Uterus (tissue), 4 donors: ENCODE results near the gene TTC12. TPM values are rescaled to one million over a fixed set of nuclear protein-coding genes. Genes with fewer than 3 reads are reported as not detected.
A peak's percentile ranks its signal among the peaks of the same experiment; 100 is the strongest.

Source experiments
- DNase-seq, 2 donors: peaks; one replicate each; pipeline ENCODE4 v3.0.0-alpha.2; 2019 to 2020
- H3K27ac ChIP-seq, 2 donors: fragments of 200-600 bp; sonication (generic); 1 replicate in 1 of 2; 2 replicates in 1 of 2; pipeline ENCODE4 v1.5.1; 2016 to 2018
- H3K27me3 ChIP-seq, 2 donors: fragments of 200-600 bp; sonication (generic); one replicate each; pipeline ENCODE4 v1.5.1; 2018 to 2019; ENCODE audit warnings: control low read depth in 1 of 2
- H3K36me3 ChIP-seq, 2 donors: fragments of 200-600 bp; sonication (generic); one replicate each; pipeline ENCODE4 v1.5.1; 2019; ENCODE audit warnings: control low read depth in 1 of 2
- H3K4me1 ChIP-seq, 2 donors: fragments of 200-600 bp; sonication (generic); one replicate each; pipeline ENCODE4 v1.5.1; 2018 to 2019; ENCODE audit warnings: control low read depth in 1 of 2
- H3K4me3 ChIP-seq, 2 donors: fragments of 200-600 bp; sonication (generic); 1 replicate in 1 of 2; 2 replicates in 1 of 2; pipeline ENCODE4 v1.5.1; 2018 to 2019; ENCODE audit warnings: mild to moderate bottlenecking in 1 of 2
- H3K9me3 ChIP-seq, 2 donors: fragments of 200-600 bp; sonication (generic); one replicate each; pipeline ENCODE4 v1.5.1; 2019; ENCODE audit warnings: control low read depth in 1 of 2
- CTCF ChIP-seq, 4 experiments: fragments of 200-600 bp in 2 of 4; fragments of 450-650 bp in 2 of 4; sonication (generic) in 2 of 4; IDR thresholded peaks; one replicate each; pipeline ENCODE4 v1.5.1; 2016 to 2019; ENCODE audit warnings: antibody characterized with exemption in 4 of 4, mild to moderate bottlenecking in 2 of 4, moderate library complexity in 1 of 4
- POLR2A ChIP-seq, 2 donors: fragments of 450-650 bp; IDR thresholded peaks; one replicate each; pipeline ENCODE4 v1.6.1; 2016; ENCODE audit warnings: antibody characterized with exemption in 2 of 2, mild to moderate bottlenecking in 1 of 2, moderate library complexity in 1 of 2
- intact Hi-C: fragments of 100-400 bp; cut with DNase I; formaldehyde crosslinking; loops from one replicate; pipeline ENCODE4 v1.15.1; 2023; ENCODE audit warnings: low total_unique reads
- total RNA-seq, 4 donors: library from RNA; depleted of rRNA in 3 of 4; stranded (reverse); fragments of >200 nt in 3 of 4; gene quantifications; one replicate each; pipeline versions ENCODE4 v1.1.0 to v1.2.4, GENCODE V29; 2014 to 2023
- donor health status: DM: yes; HTN: yes; CAD: no.

TTC12 gene
- total RNA-seq, 4 donors from 2014 or later = 2.4 to 27.5 (median 17.1) TPM

DNA sequence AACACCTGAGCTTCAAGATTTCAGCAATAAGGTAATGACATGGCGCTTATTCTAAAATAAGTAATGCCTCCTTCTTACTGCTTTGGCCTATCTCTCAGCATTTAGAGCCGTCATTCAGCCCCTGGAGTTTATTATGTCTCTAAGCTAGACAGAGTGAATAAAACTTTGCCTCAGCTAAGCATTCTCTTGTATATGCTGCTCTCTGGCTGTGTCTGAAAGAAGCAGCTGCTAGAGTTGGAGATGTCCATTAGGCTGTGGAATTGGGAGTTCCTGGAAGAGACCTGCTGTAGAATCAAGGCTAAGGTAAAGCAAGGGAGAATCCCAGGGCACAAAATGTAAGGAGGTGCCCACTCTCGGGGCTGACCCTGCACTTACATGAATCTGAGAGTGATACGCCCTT, 35.5 kb upstream of the TTC12 start:
- intact Hi-C loops = no loop called here
- no peaks in the 10 kb centered on the region for H3K36me3 ChIP-seq

DNA sequence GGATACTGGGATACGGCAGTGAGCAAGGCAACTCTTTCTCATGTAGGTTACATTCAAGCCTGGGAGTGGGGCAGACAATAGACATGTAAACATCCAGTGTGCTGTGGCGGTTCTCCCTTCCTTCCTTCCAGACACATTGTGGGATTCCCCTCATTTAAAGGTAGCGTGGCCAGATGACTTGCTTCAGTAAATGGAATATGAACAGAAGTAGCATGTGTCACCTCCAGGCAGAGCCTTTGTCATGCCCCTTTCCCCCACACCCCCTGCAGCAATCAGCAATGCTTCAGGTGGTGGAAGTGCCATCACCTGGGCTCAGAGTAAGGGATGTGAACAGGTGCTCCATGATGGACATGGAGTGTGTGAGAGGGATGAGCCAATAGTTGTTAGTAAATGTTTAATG, 34.8 kb upstream of the TTC12 start:
- intact Hi-C loops = no loop called here
- Histone ChIP-seq H3K4me3 (no peak overlapping the region), H3K9me3 (no peaks in the 10 kb centered on the region), H3K36me3 (no peaks in the 10 kb centered on the region), H3K27me3 (no peaks in the 10 kb centered on the region), H3K27ac (no peak overlapping the region), H3K4me1 (no peaks in the 10 kb centered on the region)
- TF ChIP-seq CTCF (IDR thresholded peaks at IDR 0.05) (no peak), POLR2A (IDR thresholded peaks at IDR 0.05) (no peak)
- DNase-seq = no peak

More for the DNA sequence above, 35.5 kb upstream of the TTC12 start:
- no peaks in the 10 kb centered on the region for H3K4me1 ChIP-seq
- H3K4me3 ChIP-seq = no peak overlapping the region
- no peaks in the 10 kb centered on the region for H3K27me3 ChIP-seq
- H3K27ac ChIP-seq = no peak overlapping the region
- no peaks in the 10 kb centered on the region for H3K9me3 ChIP-seq
- no peak for TF ChIP-seq POLR2A (IDR thresholded peaks at IDR 0.05)
- peak in 3 of 4 experiments; percentile 35 to 42 (median 39) for TF ChIP-seq CTCF (IDR thresholded peaks at IDR 0.05)
- no peak for DNase-seq

DNA sequence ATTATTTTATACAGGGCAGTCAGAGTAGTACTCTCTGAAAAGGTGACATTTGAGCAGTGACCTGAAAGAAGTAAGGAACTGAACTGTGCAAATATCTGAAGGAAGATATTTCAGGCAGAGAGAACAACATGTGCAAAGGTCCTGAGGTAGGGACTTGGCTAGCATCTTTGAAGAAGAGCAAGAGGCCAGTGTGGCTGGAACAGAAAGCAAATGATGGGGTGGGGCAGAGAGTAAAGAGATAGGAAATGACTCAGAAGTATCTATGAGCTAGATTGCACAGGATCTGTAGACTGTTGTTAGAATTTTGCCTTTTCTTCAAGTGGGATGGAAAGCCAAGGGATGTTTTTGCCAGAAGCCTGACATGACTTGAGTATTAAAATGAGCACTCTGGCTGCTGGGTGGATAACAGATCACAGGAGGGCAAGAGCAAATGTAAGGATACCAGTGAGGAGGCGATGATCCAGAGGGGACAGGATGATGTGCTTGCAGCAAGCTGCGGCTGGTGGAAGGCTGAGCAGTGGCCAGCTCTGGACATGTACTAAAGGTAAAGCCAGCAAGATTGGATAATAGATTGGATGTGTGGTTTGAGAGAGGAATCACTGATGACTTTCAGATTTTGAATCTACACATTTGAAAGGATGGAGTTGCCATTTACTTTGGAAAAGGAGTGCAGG, 33.2 kb upstream of the TTC12 start:
- no peaks in the 10 kb centered on the region for H3K9me3 ChIP-seq
- TF ChIP-seq CTCF (IDR thresholded peaks at IDR 0.05) = no peak
- TF ChIP-seq POLR2A (IDR thresholded peaks at IDR 0.05) = no peak
- H3K36me3 ChIP-seq = no peaks in the 10 kb centered on the region
- intact Hi-C loops = loop anchor here (10.0 kb wide), 1 partner anchor 696 kb away; no protein-coding TSS in a partner anchor
- DNase-seq = no peak
- no peak overlapping the region for H3K27ac ChIP-seq
- no peaks in the 10 kb centered on the region for H3K4me1 ChIP-seq
- H3K27me3 ChIP-seq = no peaks in the 10 kb centered on the region
- no peak overlapping the region for H3K4me3 ChIP-seq

DNA sequence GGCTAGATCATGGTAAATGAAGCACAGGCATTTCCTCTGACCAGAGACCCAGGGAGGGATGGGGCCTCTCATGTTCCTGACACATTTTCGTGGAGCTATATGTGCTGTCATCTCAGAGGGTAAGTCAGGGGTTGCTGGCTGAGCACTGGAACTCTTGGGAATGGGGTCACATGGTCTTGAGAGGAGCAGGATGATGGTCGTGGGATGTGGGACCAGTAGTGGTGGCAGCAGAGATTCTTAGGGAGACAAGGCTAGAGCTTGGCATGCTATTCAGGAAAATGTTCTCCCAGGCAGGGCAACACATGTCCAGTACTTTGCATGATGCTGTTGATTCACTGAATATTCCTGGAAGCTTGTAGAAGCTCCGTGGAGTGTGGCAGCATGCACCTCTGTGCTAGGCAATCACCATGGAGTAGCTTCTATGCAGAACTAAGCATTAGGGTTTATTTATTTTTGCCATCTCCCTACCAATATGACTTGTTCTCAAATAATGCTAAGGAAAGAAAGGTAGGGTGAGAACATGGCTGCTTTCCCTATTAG, 31.4 kb upstream of the TTC12 start:
- H3K4me3 ChIP-seq = no peak overlapping the region
- no peaks in the 10 kb centered on the region for H3K36me3 ChIP-seq
- H3K9me3 ChIP-seq = no peaks in the 10 kb centered on the region
- intact Hi-C loops = loop anchor here (10.0 kb wide), 1 partner anchor 698 kb away; no protein-coding TSS in a partner anchor
- H3K27me3 ChIP-seq = no peaks in the 10 kb centered on the region
- DNase-seq = no peak
- no peak overlapping the region for H3K27ac ChIP-seq
- no peak for TF ChIP-seq POLR2A (IDR thresholded peaks at IDR 0.05)
- no peaks in the 10 kb centered on the region for H3K4me1 ChIP-seq

DNA sequence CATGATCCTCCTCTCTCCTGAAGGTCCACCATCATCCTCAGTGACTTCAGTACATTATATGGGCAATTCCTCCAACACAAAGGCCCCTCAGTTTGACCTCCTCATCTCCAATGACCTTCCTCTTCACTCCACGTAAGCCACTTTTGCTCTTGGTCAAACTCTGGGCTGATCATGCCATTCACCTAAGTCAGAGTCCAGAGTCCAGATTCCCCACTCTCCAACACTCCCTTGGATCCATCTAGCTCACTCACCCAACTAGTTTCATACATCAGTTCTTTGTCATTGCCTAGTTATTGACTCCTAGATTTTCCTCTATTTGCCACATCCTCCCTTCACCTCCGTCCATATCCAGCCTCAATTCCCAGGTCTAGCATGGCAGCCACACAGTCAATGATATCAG, 30.5 kb upstream of the TTC12 start:
- no peaks in the 10 kb centered on the region for H3K27me3 ChIP-seq
- no peak overlapping the region for H3K27ac ChIP-seq
- intact Hi-C loops = loop anchor here (10.0 kb wide), 1 partner anchor 699 kb away; no protein-coding TSS in a partner anchor
- H3K4me1 ChIP-seq = no peaks in the 10 kb centered on the region
- no peaks in the 10 kb centered on the region for H3K36me3 ChIP-seq
- H3K9me3 ChIP-seq = no peaks in the 10 kb centered on the region
- no peak overlapping the region for H3K4me3 ChIP-seq
- DNase-seq = no peak
- TF ChIP-seq POLR2A (IDR thresholded peaks at IDR 0.05) (no peak), CTCF (IDR thresholded peaks at IDR 0.05) (no peak)
